GM23248 (cell line): ENCODE data around the gene BMP10.

Experiments
- EZH2 ChIP-seq: fragments of 200-600 bp; sonication (generic); IDR thresholded peaks from 2 replicates; pipeline ENCODE4 v1.6.1; 2018; ENCODE audit warnings: antibody characterized with exemption, mild to moderate bottlenecking; ENCODE audit not compliant: insufficient read depth, poor library complexity, severe bottlenecking
- EZH2phosphoT487 ChIP-seq: fragments of 200-600 bp; sonication (generic); IDR thresholded peaks from 2 replicates; pipeline ENCODE4 v1.6.1; 2018; ENCODE audit warnings: antibody characterized with exemption, moderate library complexity, mild to moderate bottlenecking, low read depth; ENCODE audit not compliant: insufficient read depth

DNA sequence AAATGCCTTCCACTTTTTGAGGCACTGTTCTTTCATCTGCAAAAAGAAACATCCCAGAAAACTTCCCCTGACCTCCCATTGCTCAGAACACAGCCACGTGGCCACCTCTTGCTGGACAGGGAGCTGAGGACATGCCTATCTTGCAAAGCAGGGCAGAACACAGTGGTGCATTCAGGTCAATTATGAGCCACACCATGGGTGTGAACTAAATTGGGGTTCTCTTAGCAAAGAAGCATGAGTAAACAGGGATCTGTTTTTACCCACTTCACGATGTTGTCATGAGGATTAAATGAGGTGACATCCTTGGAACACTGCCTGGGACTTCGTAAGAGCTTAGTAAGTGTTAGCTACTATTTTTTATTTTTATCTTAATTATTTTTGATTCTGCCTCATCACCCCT, 25.1 kb downstream of the BMP10 start:
- TF ChIP-seq EZH2, result no peak
- TF ChIP-seq EZH2phosphoT487, result no peak
